ENCODE data around the gene CDK19. TPM values are rescaled to one million over a fixed set of nuclear protein-coding genes. Genes with fewer than 3 reads are reported as not detected.

The CDK19 gene
- total RNA-seq, 1 donor from 2014 or later, result 41.6 TPM

DNA sequence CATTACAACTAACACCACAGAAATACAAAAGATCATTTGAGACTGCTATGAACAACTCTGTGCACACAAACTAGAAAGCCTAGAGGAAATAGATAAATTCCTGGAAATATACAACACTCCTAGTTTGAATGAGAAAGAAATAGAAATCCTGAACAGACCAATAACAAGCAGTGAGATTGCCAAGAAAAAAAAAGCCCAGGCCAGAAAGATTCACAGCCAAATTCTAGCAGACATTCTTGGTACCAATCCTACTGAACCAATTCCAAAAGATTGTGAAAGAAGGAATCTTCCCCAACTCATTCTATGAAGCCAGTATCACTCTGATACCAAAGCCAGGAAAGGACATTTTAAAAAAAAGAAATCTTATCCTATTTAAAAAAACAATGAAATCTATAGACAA lies 7.0 kb upstream of the CDK19 start:
- Mint-ChIP-seq H3K4me1 (no peaks in the 10 kb centered on the region), H3K9me3 (no peaks in the 10 kb centered on the region)

DNA sequence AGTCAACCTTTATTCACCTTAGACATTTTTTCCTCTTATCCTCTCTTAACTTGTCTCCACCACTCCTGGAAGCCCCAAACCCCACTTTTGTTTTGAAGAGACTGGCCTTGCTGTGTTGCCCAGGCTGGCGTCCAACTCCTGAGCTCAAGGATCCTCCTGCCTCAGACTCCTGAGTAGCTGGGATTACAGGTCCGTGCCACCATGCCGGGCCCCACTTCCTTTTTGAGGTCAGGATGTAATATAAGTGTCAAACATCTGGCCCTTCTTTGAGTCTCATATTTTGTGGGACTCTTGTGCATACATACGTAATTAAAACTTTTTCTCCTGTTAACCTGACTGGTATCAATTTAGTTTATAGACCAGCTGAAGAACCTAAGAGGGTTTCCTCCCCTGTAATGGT lies 1.4 kb upstream of the CDK19 start:
- Mint-ChIP-seq H3K4me3 (peak overlapping the region; percentile 96), H3K27ac (peak overlapping the region; percentile 99), H3K4me1 (peaks cover 18% of the 10 kb centered on the region), H3K36me3 (no peaks in the 10 kb centered on the region), H3K27me3 (ENCODE audit: low read depth) (no peaks in the 10 kb centered on the region), H3K9me3 (no peaks in the 10 kb centered on the region)
- no peak for DNase-seq (ENCODE audit: low spot score in 2 of 2, unreplicated experiment in 2 of 2)
- TF ChIP-seq, protein P1, sequence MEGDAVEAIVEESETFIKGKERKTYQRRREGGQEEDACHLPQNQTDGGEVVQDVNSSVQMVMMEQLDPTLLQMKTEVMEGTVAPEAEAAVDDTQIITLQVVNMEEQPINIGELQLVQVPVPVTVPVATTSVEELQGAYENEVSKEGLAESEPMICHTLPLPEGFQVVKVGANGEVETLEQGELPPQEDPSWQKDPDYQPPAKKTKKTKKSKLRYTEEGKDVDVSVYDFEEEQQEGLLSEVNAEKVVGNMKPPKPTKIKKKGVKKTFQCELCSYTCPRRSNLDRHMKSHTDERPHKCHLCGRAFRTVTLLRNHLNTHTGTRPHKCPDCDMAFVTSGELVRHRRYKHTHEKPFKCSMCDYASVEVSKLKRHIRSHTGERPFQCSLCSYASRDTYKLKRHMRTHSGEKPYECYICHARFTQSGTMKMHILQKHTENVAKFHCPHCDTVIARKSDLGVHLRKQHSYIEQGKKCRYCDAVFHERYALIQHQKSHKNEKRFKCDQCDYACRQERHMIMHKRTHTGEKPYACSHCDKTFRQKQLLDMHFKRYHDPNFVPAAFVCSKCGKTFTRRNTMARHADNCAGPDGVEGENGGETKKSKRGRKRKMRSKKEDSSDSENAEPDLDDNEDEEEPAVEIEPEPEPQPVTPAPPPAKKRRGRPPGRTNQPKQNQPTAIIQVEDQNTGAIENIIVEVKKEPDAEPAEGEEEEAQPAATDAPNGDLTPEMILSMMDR (IDR thresholded peaks at IDR 0.05; ENCODE audit: unreplicated experiment), result no peak

More for the DNA sequence above, 7.0 kb upstream of the CDK19 start:
- no peaks in the 10 kb centered on the region for H3K36me3 Mint-ChIP-seq
- H3K4me3 Mint-ChIP-seq, result no peak overlapping the region
- H3K27ac Mint-ChIP-seq, result no peak overlapping the region
- H3K27me3 Mint-ChIP-seq (ENCODE audit: low read depth), result no peaks in the 10 kb centered on the region
- TF ChIP-seq, protein P1 (IDR thresholded peaks at IDR 0.05; ENCODE audit: unreplicated experiment), result no peak
- no peak for DNase-seq (ENCODE audit: low spot score in 2 of 2, unreplicated experiment in 2 of 2)

DNA sequence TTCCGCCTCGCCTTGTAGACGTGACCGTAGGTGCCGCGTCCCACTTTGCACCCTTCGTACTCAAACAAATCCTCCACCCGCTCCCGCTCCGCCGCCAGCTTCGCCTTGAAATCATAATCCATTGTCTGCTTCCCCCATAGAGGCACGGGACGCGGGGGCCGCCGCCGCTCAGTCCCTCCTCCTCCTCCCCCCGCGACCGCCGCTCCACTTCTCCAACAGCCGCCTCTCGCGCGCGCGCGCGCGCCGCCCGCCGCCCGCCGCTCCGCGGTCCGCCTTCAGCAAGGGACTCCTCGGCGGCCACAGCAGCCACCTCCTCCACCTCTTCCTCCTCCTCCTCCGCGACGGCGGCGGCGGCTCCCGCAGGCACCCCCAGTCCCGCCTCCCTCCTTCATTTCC lies 256 bp downstream of the CDK19 start:
- Mint-ChIP-seq H3K36me3 (peaks cover 2% of the 10 kb centered on the region), H3K27me3 (ENCODE audit: low read depth) (no peaks in the 10 kb centered on the region), H3K27ac (peak overlapping the region; percentile 99), H3K4me3 (peak overlapping the region; percentile 96), H3K4me1 (peaks cover 18% of the 10 kb centered on the region), H3K9me3 (peaks cover 2% of the 10 kb centered on the region)
- TF ChIP-seq, protein P1 (IDR thresholded peaks at IDR 0.05; ENCODE audit: unreplicated experiment), result no peak
- no peak for DNase-seq (ENCODE audit: low spot score in 2 of 2, unreplicated experiment in 2 of 2)

DNA sequence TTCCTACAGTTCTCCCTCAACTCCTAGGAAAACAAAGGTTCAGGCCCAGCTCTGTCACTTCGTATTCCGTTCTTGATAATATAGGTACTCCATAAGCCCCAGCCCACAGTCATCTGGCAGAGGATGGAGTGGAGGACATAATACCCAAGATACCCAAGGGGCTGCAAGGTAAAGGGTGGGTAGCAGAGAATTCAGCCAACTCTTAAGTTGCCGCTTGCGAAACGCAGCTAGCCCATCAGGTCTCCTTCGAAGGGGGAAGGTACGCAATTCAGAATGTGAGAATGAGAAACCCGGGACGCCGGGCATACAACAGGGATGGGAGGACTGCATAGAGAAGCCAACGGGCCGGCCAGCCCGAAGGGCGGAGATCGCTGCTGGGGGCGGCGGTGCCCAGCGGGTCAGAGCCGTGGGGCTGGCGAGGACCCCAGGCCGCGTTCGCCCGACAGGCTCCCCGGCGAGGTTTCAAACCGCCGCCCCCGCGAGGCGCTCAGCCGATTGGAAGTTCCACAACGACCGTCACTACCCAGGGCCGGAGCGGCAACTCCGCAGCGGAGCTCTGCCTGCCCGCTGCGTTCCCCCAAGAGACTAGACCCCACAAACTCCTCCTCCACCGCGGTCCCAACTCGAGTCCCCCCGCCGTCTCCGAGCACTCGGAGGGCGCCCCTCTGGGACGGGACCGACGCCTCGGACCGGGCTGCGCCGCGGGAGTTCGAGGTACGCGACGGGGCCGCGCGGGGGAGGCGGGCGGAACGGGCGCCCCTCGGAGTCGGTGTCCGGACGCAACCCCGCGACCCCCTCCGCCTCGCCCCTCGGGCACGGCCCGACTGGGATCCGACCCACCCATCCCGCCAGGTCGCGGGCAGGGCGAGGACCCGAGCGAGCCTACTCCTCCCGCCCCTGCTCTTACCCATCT lies 911 bp downstream of the CDK19 start:
- Mint-ChIP-seq H3K9me3 (peaks cover 8% of the 10 kb centered on the region), H3K36me3 (peaks cover 7% of the 10 kb centered on the region), H3K4me3 (peak overlapping the region; percentile 96), H3K27me3 (ENCODE audit: low read depth) (no peaks in the 10 kb centered on the region), H3K27ac (peak overlapping the region; percentile 99), H3K4me1 (peaks cover 18% of the 10 kb centered on the region)
- TF ChIP-seq, protein P1 (IDR thresholded peaks at IDR 0.05; ENCODE audit: unreplicated experiment), result no peak
- DNase-seq (ENCODE audit: low spot score in 2 of 2, unreplicated experiment in 2 of 2), result peak; percentile 41 to 68

DNA sequence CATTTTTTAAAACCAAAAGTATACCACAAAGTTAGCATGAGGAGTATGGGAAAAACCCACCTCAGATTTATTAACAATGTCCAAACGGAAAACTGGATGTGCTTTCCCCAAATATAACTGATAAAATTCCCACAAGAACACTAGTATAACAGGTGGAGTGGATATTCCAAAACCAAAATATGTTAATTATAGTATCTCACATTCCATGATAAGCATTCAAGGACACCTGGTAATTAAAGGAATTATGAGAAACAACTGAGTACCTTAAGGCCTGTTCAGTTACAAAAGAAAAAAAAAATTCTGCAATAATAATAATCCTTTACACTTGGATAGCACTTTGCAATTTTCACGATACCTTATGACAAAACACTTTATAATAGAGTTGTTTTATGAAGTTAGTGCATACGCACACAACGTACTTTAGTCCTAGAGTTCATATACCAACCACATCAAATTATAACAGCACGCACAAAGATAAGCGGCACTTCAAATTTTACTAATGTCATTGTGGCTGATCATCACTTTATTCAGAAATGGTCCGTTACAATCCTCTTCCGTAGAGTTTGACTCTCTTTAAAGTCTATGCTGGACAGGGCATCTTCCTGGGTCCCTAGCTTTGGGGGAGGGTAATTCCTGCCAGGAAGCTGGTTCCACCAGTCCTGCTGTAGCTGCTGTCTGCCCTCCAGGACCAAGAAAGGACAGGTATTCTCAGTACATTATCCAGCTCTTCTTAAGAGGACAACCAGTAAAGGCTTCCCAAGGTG lies 1.7 kb downstream of the CDK19 start:
- Mint-ChIP-seq H3K36me3 (peaks cover 7% of the 10 kb centered on the region), H3K4me1 (peaks cover 18% of the 10 kb centered on the region), H3K4me3 (peak overlapping the region; percentile 87), H3K9me3 (peaks cover 8% of the 10 kb centered on the region), H3K27ac (peak overlapping the region; percentile 73), H3K27me3 (ENCODE audit: low read depth) (no peaks in the 10 kb centered on the region)
- TF ChIP-seq, protein P1 (IDR thresholded peaks at IDR 0.05; ENCODE audit: unreplicated experiment), result no peak
- DNase-seq (ENCODE audit: low spot score in 2 of 2, unreplicated experiment in 2 of 2), result no peak

Data from mesothelial cell of epicardium (in vitro differentiated cells).